ENCODE data around the gene NAV3. TPM values are rescaled to one million over a fixed set of nuclear protein-coding genes. Genes with fewer than 3 reads are reported as not detected.

NAV3 gene
- total and polyA plus RNA-seq, 2 experiments from 2014 or later = 4.0 to 12.0 TPM

- Mint-ChIP-seq H3K4me3 (no peak overlapping the region), H3K36me3 (ENCODE audit: low read depth) (no peaks in the 10 kb centered on the region), H3K4me1 (peaks cover 8% of the 10 kb centered on the region; the same call in 2 of the 3 replicates), H3K27me3 (ENCODE audit: insufficient read depth, low read depth, poor library complexity) (no peaks in the 10 kb centered on the region), H3K9me3 (no peaks in the 10 kb centered on the region), H3K27ac (no peak overlapping the region)
- no peak overlapping the region for H3K4me2 ChIP-seq
- DNase-seq (ENCODE audit: low spot score) (peak; percentile 63), ATAC-seq (peak; percentile 68)
- no peaks in the 10 kb centered on the region for H3K27me3 ChIP-seq (ENCODE audit: insufficient read depth)
- no peaks in the 10 kb centered on the region for H4K20me1 ChIP-seq (replicated peaks; ENCODE audit: insufficient read depth)
- H2AFZ ChIP-seq = no peak overlapping the region
- H3F3A ChIP-seq (replicated peaks; ENCODE audit: low read depth) = no peaks in the 10 kb centered on the region
- peak; percentile 81 to 82 for TF ChIP-seq CTCF (conservative IDR thresholded peaks at IDR 0.05; ENCODE audit: low read depth in 2 of 2)
- no peak for TF ChIP-seq ZNF114 (CRISPR knock-in tag; IDR thresholded peaks at IDR 0.05)
- no peak overlapping the region for H3K27ac ChIP-seq (ENCODE audit: low read depth)
- no peak overlapping the region for H3K4me3 ChIP-seq
- no peaks in the 10 kb centered on the region for H3K36me3 ChIP-seq (ENCODE audit: insufficient read depth)
- H3K9me2 ChIP-seq (ENCODE audit: insufficient read depth) = no peaks in the 10 kb centered on the region
- peaks cover 4% of the 10 kb centered on the region; the same call in 1 of the 2 replicates for H3K4me1 ChIP-seq (ENCODE audit: insufficient read depth)
- no peaks in the 10 kb centered on the region for H3K79me2 ChIP-seq (replicated peaks; ENCODE audit: insufficient read depth)
These were observed 351.0 kb downstream of the NAV3 start for GRCh38 chr12:78181544-78182162.

- no peak overlapping the region for H2AFZ ChIP-seq
- H3K4me1 ChIP-seq (ENCODE audit: insufficient read depth) = peaks cover 20% of the 10 kb centered on the region
- no peaks in the 10 kb centered on the region for H3K79me2 ChIP-seq (replicated peaks; ENCODE audit: insufficient read depth)
- no peak overlapping the region for H3K4me2 ChIP-seq
- no peak for ATAC-seq
- no peaks in the 10 kb centered on the region for H3K27me3 Mint-ChIP-seq (ENCODE audit: insufficient read depth, low read depth, poor library complexity)
- H3K27ac Mint-ChIP-seq = no peak overlapping the region
- no peaks in the 10 kb centered on the region for H3K36me3 ChIP-seq (ENCODE audit: insufficient read depth)
- H3K27ac ChIP-seq (ENCODE audit: low read depth) = no peak overlapping the region
- no peak for DNase-seq (ENCODE audit: low spot score)
- no peak overlapping the region for H3K4me3 Mint-ChIP-seq
- H3K4me1 Mint-ChIP-seq = peaks cover 21% of the 10 kb centered on the region
- H3K36me3 Mint-ChIP-seq (ENCODE audit: low read depth) = no peaks in the 10 kb centered on the region
- H3K4me3 ChIP-seq = no peak overlapping the region
- no peaks in the 10 kb centered on the region for H3K9me3 Mint-ChIP-seq
- H3K9me2 ChIP-seq (ENCODE audit: insufficient read depth) = no peaks in the 10 kb centered on the region
- TF ChIP-seq EZH2 (IDR thresholded peaks at IDR 0.05; ENCODE audit: low read depth, unreplicated experiment) = no peak
- no peak for TF ChIP-seq CTCF (conservative IDR thresholded peaks at IDR 0.05; ENCODE audit: low read depth in 2 of 2)
- no peak for TF ChIP-seq JUNB (IDR thresholded peaks at IDR 0.05; ENCODE audit: unreplicated experiment)
- TF ChIP-seq CREB1 (CRISPR knock-in tag; IDR thresholded peaks at IDR 0.05; ENCODE audit: low read depth) = no peak
- no peak for TF ChIP-seq ZNF331 (CRISPR knock-in tag; IDR thresholded peaks at IDR 0.05; ENCODE audit: low read depth)
- TF ChIP-seq EZH2phosphoT487 (IDR thresholded peaks at IDR 0.05; ENCODE audit: unreplicated experiment) = no peak
- TF ChIP-seq NANOG (IDR thresholded peaks at IDR 0.05; ENCODE audit: borderline replicate concordance) = no peak
- TF ChIP-seq STAT1 (IDR thresholded peaks at IDR 0.05; ENCODE audit: unreplicated experiment) = no peak
- no peaks in the 10 kb centered on the region for H3K27me3 ChIP-seq (ENCODE audit: insufficient read depth)
- H3F3A ChIP-seq (replicated peaks; ENCODE audit: low read depth) = no peaks in the 10 kb centered on the region
- H4K20me1 ChIP-seq (replicated peaks; ENCODE audit: insufficient read depth) = no peaks in the 10 kb centered on the region
These were observed 353.1 kb downstream of the NAV3 start for GRCh38 chr12:78183824-78184223.
